Activated CD8-positive, alpha-beta memory T cell treated with anti-CD3 and anti-CD28 coated beads for 48 hours (primary cell): ENCODE data around the gene NT5C3A.
"Not testable (repeated sequence)": the region's sequence is repeated elsewhere in the genome, so short reads cannot be mapped to it uniquely, and the experiment has no call there.

Experiments
- DNase-seq, 3 experiments: peaks; one replicate each; pipeline ENCODE4 v3.0.0-alpha.2; 2020; ENCODE audit warnings: low read depth in 2 of 3, low spot score in 2 of 3

Gene NT5C3A

GRCh38 chr7:33062023-33062781 is at the start of gene NT5C3A:
Gene NT5C3A, minus strand, starts transcription at chr7:33062776. Its CDS starts 71 bp downstream, at chr7:33062705.
- DNase-seq, result no peak

GRCh38 chr7:33111614-33112013 is 49.0 kb upstream of the NT5C3A start:
- no peak for DNase-seq

- no peak for DNase-seq
Measured at GRCh38 chr7:33109758-33110238, 47.2 kb upstream of the NT5C3A start.

DNA sequence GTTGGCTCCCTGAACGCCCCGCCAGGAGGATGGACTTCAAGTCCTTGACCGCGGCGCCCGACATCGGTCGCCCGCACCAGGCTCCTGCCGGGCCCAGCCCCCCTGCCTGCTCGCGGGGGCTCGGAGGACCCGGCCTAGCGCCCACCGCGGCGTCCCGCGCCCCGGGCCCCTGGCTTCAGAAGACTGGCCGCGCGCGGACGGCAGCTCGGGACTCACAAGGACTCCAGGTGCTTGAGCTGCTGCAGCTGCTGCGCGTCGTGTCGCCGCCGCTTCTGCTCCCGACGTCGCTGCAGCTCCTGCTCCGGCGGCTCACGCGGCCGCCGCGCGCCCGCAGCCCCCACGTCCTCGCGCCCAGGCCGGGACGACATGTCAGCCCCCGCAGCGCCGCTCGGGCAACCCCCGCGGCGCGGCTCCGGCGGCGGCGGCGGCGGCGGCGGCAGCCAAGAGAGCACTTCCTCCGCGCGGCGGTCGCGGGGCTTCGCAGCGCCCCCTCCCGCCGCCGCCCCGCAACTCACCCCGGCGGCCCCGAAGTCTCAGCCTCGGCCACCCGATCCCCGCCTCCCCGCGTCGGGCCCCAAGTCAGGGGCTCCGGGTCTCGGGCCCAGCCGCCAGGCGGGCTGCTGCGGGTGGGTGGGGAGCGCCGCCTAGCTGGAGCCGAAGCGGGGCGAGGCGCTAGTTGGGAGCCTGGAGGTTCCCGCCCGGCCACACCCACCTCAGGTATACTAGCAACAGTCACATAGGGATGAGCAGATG is 46.6 kb upstream of the NT5C3A start, which contains the start of gene RP9:
TSS of gene RP9 (minus strand) at position 400 of the 753 bp plus-strand sequence. CDS start at position 368, 32 bp downstream.
- peak; percentile 55 to 65 (median 60) for DNase-seq

DNA sequence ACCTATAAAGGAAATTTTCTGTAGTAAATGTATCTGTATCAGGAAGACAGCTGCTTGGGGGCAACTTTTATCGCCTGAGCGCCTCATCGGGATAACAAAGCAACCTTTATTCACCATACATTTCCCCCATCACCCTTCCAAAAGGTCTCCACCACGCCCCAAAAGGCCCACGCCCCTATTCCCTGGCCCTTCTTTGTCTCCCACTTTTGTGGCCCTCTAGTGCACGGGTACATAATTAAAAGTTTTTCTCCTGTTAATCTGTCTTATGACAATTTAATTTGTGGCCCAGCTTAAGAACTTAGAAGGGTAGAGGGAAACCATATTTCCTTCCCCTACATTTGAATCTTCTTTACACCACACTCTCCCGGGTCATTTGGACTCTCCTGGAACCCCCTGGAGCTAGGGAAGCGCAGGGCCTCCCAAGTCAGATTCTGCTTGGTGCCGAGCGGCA is 46.0 kb upstream of the NT5C3A start:
- no peak for DNase-seq

DNA sequence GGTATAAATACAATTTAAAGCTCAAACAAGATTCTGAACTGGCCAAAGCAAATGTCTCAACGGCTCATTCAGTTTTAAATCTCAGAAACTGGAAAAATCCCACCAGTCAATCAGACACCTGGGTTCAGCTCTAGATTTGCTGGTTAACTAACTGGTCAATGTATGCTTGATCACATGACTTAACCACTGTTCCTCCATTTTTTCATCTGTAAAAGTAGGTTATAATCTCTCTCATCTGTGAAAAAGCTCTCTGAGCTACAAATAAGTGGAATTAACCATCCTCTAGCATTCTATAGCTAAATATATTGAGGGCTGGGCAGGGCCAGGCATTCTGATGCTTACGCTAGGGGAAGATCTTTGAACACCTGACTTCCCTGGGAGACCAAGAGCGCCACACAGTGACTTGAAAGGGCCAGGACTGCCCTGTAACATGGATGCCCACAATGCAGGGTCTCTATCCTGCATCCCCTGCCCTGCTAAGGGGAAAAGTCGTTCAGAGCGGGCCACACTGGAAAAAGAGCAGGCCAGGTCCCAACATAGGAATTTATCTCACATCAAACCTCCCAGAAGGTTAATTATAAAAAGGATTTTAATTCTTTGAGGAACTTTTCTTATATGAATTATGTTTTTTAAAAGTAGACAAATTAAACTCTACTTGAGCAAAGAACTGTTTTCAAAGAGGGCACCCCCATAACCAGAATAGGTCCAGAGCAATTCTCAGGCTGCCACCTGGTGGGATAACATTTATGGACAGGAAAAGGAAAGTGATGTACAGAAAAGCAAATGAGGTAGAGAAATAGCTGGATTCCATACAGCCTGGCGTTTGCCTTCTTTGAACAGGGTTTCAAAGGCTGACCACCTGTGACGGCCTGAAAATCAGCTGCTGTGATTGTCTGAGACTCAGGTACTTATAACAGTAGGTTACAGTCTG is 44.8 kb upstream of the NT5C3A start:
- DNase-seq, result no peak

DNA sequence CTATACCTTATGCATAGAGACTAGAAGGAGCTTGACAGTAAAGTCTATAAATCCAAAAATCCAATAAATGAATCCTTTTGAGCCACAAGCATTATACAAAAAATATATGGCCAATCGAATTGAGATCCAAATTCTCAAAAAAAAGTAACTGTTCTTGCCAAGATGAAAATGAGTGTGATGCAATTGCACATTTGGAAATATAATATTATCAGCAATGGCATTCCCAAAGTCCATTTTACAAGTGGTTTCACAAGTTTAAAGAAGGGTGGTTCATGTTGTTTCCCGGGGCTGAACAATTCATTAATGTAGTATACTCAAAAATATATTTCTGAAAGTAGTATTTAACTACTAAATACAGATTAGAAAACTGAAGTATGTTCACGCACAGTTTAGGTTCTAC is 39.3 kb upstream of the NT5C3A start:
- DNase-seq, result no peak

DNA sequence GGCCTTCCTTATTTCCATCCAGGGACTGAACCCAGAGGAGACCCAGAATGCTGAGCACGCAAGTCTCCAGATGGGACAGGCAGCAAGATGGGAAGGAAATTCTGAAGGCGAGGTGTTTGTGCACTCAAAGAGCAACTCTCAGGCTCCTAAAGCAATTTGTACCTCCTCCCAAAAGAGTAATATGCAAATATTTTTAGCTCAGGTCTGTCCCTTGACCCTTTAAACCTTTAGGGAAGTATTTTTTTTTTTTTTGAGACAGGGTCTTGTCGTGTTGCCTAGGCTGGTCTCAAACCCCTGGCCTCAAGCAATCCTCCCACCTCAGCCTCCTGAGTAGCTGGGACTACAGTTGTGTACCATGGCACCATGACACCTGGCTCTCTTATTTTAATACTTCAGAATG is 38.2 kb upstream of the NT5C3A start:
- DNase-seq, result no peak

DNA sequence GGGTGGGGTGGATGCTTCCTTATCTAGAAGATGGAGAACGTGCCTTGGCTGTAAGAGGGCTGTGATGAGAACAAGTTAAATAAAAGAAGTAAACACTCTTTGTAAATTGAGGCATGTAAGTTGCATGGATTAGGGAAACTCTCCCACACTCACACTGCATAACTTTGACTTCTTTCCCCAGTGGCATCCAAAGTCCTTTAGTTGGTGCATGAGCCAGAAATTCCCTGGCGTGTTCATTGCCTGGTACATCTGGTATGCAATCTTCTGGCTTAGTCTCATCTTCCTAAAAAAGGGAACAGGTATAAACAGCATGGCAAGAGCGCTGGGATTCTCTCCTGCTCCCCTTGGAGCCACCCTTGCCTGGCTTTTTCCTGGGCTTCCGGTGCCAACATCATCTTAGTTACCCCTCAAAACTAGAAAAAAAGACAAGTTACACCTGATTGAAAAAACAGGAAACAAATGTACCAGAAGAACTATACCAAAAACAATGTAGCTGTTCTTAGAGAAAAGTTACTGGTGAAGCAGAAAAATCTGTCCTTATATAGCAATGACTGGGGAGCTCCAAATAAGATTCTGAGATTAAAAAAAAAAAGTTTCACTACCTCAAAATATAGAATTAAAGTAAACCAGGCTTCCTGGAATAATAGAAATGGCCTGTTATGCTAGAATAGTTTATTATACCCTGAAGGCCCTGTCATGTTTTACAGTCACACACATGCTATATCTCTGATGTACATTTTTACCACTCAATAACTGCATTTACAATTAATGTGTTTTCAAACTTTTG is 36.8 kb upstream of the NT5C3A start:
- DNase-seq, result no peak

GRCh38 chr7:33094745-33095275 is 32.2 kb upstream of the NT5C3A start:
- not testable (repeated sequence) for DNase-seq

GRCh38 chr7:33093266-33093665 is 30.7 kb upstream of the NT5C3A start:
- DNase-seq, result no peak

GRCh38 chr7:33091641-33092191 is 29.1 kb upstream of the NT5C3A start:
- no peak for DNase-seq

DNA sequence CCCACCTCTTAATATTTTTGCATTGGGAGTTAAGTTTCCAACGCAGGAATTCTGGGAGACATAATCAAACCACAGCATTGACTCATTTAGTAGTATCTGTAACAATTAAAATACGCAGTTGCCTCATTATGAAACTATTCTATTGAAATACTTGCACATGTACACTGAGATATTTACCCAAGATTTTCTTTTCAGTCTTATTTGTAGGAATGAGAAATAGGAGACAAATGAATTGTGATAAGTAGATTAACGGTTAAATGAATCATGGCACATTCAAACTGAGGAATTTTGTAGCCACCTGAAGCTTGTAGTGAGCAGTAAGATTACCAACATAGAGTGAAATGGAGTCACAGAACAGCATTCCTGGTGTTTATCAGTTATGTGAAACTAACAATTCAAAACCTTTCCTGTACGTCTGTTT is 28.5 kb upstream of the NT5C3A start:
- DNase-seq, result no peak

DNA sequence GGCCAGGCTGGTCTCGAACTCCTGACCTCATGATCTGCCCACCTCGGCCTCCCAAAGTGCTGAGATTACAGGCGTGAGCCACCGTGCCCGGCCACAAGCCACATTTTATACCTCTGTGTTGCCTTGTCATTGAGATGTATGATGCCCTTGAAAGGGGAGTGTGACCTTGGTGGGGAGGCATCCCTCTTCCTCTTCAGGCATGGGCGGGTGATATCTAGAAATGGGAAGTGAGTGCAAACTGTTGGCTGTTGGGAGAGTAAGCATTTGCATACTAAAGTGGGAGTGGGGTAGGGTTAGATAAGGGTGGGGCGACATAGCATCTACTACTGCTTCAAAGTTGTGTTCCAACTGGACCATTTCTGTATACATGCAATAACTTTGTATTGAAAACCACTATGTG is 26.6 kb upstream of the NT5C3A start:
- DNase-seq, result no peak

- no peak for DNase-seq
Measured at GRCh38 chr7:33087858-33088257, 25.3 kb upstream of the NT5C3A start.

DNA sequence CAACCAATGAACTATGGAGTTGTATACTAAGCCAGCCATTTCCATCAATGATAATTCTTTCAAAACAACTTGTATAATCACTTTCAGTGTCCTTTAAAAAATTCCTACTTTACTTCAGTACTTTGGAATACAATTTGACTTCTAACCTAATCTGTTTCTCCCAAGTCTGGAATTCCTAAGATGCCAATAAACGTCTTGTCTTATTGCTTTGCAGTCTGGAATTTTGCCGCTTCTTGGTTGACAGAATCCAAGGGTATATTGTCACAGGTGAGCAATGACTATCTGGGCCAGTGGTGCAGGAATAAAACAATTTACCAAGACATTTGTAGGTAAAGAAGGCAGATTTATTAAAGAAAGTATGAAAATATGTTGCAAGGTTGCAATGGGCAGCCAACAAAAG is 24.8 kb upstream of the NT5C3A start:
- DNase-seq, result no peak

GRCh38 chr7:33079763-33080690 is 17.5 kb upstream of the NT5C3A start:
- no peak for DNase-seq

- no peak for DNase-seq
Measured at GRCh38 chr7:33079096-33079495, 16.5 kb upstream of the NT5C3A start.

DNA sequence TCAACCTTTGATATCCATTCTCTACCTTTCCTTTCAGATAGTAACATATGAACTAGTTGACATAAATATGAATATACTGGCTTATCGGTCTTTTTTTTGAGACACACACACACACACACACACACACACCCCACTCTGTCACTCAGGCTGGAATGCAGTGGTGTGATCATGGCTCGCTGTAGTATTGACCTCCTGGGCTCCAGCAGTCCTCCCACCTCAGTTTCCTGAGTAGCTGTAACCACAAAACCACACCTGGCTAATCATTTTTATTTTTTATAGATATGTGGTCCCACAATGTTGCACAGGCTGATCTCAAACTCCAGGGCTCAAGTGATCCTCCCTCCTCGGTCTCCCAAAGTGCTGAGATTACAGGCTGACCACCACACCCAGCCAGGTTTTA is 14.2 kb upstream of the NT5C3A start:
- no peak for DNase-seq
